HG03039 (cell line): ENCODE results near the gene GDI1.
A peak's percentile ranks its signal among the peaks of the same experiment; 100 is the strongest.
"Not testable (repeated sequence)": the region's sequence is repeated elsewhere in the genome, so short reads cannot be mapped to it uniquely, and the experiment has no call there.

Experiments used
- ATAC-seq: cut with Tn5 transposase; IDR thresholded peaks from one replicate; pipeline ENCODE4 v1.9.1; 2021; ENCODE audit warnings: mild to moderate bottlenecking, moderate library complexity; ENCODE audit not compliant: unreplicated experiment

The GDI1 gene

DNA sequence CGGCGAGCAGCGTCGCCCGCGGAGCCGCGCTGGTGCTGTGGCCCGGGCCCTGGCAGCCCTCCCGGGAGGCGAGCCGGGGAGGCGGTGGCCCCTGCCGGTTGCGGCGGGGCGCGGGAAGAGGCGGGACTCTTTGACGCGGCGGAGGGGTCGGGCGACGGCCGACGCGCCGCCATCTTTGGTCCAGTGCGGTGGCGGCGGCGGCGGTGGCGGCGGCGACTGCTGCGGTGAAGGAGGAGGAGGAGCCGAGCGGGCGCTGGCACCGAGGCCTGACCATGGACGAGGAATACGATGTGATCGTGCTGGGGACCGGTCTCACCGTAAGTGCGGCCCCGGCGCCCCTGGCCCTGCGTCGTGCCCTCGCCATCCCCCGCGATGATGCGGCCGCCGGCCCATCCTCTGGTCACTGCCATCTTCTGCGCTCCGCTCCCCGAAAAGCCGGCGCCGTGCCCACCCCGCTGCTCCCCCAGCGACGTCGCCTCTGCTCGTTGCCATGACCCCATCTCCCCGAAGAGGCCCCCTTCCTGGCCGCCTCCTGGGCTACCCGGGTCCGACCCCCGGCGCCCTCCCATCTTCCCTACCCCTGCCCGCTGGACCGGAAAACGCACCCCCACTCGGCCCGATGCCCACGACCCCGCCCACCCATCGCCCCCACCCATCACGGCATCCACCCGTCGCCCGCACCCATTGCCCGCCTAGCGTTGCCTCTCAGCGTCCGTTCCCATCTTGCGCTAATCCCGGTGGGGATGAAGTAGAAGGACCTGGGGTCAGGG lies at the start of gene GDI1:
Gene GDI1 (plus strand): TSS at position 172 of the 770 bp plus-strand sequence. CDS start 101 bp downstream, at position 273.
- peak; percentile 40 for ATAC-seq

DNA sequence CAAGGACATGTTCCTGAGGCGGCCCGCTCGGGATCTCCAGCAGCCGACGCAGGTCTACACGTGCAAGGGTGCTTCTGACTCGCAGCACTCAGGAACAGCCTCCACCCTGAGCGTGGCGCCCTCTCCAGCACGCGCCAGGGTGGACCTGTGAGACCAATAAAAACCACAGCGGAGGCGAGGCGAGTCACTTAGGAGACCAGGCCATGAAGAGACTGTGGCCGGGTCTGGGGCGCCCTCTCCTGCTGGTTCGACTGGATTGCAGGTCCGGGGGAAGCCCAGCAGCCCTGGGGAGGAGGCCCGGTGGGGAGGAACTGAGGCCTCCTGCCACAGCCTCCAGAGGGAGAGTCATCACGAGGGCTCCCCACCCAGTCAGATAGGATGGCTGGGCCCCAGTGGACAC lies 48.9 kb upstream of the GDI1 start:
- not testable (repeated sequence) for ATAC-seq

DNA sequence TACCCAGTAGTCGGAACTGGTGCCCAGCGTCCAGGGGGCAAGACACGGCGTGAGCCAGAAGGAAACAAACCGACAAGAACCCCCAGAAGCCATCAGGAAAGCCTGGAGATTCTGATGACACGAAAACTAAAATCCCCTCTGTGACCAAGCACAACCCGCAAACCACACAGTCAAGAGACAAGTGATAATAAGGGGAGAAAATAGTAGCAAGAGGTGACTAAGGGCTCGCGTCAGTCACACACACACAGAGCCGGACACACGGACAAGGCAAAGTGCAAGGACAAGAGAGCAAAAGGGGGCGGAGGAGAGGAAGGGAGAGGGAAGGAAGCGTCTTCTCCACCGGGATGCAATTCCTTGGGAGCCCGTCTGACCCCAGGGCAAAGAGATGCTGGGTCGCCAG lies 48.3 kb upstream of the GDI1 start:
- ATAC-seq = not testable (repeated sequence)

DNA sequence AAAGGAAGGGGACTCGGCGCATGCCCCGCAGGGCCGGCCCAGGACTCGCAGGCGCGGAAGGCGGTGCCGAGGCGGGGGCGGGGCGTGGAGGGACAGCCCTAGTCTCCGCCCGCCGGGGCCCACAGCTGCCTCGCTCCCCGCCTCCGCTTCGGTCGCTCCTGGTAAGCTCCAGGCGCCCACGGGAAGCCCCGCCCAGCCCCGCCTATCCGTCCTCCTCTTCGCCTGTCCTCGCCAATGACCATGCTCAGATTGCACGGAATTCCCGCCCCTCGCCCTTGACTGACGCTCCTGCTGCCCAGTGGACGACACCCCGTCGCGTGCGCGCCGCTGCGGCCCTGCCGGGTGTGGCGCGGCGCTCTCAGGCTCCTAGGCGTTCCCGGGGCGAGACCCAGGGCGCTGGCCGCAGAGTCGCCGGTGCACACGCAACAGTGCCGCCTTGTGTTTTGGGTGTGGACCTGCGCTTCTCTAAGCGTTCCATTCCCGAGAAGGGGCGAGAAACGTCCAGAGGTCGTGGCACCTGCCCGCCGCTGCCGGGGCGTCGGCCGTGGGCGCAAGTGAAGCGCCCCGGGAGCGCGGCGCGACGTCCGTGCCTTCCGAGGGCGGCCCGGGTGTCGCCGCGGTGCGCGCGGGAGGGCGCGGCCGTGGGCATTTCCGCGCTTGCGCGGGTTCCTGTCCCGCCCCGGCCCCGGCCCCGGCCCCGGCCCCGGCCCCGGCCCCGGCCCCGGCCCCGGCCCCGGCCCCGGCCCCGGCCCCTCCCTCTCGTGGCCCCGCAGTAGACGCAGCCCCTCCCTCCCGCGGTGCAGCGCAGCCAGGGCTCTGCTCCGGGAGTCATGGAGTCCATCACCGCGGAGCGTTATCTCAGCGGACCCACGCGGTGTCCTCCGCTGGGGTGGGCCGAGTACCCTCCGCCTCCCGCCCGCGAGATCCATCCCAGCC lies 46.9 kb upstream of the GDI1 start:
- peak; percentile 68 for ATAC-seq

DNA sequence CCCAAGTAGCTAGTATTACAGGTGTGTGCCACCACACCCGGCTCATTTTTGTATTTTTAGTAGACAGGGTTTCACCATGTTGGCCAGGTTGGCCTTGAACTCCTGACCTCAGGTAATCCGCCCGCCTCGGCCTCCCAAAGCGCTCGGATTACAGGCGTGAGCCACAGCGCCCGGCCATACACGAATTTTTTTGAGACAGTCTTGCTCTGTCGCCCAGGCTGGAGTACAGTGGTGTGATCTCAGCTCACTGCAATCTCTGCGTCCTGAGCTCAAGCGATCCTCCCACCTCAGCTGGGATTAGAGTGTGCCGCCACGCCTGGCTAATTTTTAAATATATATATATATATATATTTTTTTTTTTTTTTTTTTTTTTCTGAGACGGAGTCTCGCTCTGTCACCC lies 40.6 kb upstream of the GDI1 start:
- not testable (repeated sequence) for ATAC-seq

DNA sequence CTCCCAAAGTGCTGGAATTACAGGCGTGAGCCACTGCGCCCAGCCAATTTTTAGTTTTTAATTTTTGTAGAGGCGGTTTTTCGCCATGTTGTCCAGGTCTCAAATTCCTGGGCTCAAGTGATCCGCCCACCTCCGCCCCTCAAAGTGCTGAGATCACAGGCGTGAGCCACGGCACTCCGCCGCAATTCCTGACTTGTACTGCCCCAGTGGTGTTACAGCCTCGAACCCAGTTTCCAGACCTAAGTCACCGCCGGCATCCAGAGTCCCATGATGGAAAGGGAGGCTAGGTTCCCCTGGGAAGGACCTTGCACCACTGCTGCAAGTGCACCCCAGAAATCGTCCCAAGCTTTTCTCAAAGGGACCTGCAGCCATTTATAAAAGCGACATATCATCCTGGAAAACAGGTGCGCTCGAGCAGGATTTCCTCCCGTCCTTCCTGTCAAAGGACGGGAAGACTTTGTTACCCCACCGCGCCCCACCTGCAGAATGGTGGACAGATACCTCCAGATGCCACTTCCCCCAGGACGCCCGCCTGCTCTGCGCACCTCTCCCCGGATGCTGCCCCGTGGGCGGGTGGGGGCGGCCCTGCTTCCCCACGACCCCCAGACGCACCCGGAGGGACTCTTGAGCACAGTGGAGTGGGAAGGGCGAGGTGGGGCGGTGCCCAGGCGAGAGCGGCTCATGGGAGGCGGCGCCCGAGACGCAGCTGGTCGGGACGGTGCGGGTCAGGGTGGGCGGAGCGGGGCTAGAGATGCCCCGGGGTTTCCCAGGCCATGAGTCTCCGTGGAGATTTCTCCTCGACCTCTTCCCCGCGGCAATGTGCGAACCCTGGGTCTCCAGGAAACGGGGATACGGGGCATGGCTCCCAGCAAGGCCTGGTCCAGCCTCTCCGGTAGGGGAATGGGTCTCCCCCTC lies 39.7 kb upstream of the GDI1 start:
- ATAC-seq = peak; percentile 49

DNA sequence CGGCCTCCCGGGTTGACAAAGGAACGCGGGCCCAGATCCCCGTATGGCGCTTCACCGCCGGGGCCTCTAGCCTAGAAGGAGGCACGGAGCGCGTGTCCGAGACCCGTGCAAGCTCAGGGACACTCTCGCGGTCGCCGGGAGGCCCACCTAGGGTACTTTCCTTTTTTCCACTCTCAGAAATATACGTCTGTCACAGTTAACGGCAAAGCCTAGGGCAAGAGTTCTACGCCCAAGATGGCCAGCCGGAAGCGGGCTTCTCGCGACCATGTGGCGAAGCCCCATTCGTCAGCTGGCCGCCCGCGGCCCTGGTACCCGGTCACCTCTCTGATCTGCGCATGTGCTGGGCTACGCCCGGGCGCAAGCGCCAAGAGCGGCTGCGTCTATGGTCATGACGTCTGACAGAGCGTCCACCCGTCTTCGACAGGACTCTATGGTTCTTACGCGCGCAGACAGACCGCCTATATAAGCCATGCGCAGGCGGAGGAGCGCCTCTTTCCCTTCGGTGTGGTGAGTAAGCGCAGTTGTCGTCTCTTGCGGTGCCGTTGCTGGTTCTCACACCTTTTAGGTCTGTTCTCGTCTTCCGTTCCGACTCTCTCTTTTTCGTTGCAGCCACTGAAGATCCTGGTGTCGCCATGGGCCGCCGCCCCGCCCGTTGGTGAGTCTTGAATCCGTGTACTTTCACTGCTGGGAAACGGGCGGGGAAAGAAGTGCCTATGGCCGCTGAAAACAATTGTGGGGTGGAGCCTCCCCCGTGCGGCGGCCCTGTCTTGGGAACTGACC lies 38.9 kb upstream of the GDI1 start, which contains the start of gene RPL10:
Gene RPL10 (plus strand): TSS at position 490 of the 780 bp plus-strand sequence. CDS start 143 bp downstream, at position 633.
- peak; percentile 78 for ATAC-seq

DNA sequence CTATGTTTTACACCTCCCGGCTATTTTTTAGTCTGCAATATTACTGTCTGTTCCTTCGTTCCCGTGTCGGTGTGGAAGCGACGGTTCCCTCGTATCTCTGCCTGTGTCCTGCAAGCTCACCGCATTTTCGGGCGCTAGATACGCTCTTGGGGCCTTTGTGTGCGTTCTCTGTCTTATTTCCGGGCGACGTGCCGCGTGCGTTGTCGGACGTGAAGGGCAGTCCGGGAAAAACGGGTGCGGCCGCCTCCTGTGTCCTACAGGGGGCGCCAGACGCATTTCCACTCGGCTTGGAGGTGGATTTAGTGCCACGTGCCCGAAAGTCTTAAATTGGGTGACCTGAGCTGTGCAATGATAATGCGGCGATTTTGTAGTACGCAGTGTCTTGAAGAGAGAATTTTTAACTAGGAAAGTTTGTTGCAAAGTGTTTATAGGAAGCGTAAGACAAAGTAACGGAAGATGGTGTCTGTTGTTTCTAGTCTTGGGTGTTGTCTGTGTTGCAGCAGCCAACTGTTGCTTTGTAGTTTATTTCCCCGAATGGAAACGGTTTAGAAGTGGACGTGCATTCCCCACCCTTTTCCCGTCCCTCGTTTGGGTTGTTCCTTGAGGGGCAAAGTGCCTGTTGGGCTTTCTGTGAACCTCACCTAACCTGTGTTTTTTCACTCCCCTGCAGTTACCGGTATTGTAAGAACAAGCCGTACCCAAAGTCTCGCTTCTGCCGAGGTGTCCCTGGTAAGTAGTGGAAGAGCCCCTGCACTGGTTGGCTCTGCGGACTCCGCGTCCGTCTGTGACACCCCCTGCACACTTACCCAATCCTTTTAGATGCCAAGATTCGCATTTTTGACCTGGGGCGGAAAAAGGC lies 38.1 kb upstream of the GDI1 start:
- no peak for ATAC-seq

DNA sequence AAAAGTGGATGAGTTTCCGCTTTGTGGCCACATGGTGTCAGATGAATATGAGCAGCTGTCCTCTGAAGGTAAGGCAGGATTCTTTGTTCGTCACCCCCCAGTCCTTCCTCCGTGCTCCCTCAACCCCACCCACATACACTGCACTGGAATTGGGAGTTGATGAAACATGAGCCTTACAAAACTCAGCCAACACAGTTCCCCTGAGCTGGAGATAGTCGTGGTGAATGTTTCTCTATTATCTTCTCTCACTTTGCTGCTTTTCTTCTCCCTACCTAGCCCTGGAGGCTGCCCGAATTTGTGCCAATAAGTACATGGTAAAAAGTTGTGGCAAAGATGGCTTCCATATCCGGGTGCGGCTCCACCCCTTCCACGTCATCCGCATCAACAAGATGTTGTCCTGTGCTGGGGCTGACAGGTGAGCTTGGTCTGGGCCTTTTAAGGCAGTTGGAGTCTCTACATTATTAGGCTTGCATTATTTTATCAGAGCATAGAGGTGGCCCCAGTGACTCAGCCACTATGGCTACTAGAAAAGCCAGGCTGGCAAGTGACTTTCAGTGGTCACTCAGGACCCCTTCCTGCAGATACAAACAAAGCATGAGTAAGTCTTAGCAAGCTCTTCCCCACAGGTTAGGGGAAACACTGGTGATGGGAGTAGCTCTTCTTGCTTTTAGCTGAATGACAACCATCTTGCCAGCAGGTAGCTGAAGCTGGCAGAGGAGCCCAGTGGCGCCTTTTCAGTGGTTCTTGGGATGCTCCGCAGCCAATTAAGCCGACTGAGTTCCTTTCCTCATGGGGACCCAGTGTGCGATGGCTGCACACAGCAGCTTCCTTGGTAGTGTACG lies 37.2 kb upstream of the GDI1 start:
- ATAC-seq = no peak

DNA sequence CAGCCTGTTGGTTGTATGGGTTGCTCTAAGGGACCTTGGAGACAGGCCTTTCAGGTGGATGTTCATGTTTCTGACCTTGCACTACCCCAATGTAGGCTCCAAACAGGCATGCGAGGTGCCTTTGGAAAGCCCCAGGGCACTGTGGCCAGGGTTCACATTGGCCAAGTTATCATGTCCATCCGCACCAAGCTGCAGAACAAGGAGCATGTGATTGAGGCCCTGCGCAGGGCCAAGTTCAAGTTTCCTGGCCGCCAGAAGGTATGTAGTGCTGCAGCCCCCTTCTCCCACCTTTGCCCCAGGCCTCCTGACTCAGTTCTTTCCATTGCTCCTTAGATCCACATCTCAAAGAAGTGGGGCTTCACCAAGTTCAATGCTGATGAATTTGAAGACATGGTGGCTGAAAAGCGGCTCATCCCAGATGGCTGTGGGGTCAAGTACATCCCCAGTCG lies 36.6 kb upstream of the GDI1 start:
- ATAC-seq = not testable (repeated sequence)

DNA sequence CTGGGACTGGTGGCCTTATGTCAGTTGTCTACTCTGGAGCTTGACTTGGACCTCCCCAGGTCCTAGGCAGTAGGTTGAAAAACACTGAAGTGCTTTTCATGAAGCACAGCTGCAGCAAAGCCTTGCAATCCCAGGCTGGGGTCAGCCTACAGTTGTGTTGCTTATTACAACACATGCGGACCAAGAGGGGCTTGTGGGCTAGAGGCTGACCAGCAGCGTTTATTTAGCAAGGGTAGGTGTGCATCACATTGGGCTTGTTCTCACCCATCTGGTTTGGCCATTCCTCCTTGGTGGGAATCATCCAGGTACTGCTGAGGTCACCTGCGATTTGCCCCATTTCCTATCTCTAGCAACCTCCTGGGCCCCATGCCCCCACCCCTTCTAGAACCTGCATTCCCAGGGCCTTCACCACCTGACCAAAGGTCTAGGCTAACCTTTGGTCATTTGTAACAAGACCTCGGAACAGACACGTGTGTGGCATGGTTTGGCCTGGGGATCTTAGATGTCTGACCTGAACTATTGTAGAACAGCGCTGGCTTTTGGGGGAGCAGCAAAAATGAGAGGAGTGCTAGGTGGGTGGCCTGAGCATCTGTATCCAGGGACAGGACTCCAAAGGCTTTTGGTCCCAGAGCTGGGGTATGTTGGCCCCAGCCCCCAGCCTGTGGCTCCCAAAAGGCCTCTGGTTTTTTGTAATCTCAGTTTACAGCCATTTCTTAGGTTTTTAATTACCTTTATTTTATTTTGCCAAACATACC lies 35.7 kb upstream of the GDI1 start:
- ATAC-seq = no peak

DNA sequence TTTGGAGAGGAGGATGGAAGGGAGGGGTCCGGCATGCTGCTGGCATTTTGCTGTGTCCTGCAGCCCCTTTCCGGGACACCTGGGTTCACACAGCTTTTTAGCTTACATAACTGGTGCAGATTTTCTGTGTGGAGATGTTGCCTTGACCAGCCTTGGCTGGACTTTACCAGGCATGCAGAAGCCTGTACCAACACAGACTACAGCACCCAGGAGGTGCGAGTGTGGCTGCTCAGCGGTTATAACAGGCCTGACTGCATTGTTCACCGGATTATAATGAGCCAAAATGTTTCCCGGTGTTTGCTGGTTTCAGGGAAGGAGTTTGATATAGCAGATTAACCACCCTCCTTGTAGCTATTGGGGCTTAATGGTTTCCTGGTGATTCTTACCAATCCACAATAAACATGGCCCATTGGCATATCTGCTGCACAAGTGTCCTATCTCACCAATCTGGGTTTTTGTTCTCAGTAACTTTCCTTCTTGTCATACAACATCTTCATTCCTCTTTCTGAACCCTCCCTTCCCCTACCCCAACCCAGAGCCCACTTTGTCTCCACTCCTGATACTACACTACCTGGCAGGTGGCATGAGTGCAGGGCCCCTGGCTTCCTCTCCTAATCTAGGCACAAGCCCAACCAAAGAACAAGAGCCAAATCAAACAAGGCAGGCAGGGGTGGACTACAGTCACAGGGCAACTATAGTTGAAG lies 34.9 kb upstream of the GDI1 start:
- no peak for ATAC-seq

DNA sequence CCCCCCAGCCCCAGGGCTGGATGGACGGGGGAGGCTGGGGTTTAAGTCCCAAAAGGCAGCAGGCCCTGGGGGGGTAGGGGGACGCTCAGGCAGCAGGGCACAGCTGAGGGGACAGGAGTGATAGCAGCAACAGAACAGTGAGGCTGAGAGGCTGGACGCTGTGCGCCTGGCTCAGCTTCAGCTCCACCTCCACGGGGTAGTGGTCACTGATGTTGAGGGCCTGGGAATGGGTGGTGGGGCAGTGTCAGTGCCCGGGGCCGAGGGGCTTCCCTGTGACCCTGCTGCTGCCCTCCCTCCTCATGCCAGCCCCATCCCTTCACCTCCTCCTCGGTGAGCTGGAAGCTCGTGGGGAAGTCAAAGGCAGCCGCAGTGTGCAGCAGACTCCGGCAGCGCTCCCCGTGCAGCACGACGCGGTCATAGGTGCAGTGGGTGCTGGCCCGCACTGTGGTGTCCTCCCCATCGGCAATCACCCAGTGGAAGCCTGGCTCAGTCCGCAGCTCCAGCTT lies 34.3 kb upstream of the GDI1 start:
- ATAC-seq = no peak

DNA sequence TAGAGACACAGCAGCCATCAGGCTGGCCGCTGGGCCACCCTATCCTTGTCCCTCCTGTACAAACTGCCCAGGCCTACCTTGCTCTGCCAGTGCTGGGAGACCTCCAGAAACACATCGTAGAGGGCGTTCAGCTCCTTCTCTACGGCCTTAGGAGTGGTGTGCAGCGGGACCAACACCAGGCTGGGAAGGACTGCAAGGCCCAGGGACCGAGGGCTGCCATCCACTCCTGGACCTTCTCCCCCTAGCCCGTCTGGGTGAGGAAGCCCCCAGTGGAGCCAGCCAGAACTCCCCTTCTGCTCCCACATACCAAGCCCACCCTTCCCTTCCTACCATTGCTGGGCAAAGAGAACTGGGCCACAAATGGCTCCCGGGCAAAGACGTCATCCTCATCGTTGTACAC lies 33.8 kb upstream of the GDI1 start:
- no peak for ATAC-seq

DNA sequence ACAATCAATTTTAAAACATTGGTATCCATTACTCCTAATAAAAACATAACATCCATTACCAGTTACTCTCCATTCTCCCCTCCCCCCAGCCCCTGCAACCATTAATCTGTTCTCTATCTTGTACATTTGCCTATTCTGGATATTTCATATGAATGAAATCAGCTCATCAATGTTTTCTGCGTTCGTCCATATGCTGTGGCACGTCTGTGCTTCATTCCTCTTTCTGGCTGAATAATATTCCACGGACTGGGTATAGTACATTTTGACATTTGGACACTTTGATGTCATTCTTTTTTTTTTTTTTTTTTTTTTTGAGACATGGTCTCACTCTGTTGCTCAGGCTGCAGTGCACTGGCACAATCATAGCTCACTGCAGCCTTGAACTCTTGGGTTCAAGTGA lies 33.1 kb upstream of the GDI1 start:
- no peak for ATAC-seq

DNA sequence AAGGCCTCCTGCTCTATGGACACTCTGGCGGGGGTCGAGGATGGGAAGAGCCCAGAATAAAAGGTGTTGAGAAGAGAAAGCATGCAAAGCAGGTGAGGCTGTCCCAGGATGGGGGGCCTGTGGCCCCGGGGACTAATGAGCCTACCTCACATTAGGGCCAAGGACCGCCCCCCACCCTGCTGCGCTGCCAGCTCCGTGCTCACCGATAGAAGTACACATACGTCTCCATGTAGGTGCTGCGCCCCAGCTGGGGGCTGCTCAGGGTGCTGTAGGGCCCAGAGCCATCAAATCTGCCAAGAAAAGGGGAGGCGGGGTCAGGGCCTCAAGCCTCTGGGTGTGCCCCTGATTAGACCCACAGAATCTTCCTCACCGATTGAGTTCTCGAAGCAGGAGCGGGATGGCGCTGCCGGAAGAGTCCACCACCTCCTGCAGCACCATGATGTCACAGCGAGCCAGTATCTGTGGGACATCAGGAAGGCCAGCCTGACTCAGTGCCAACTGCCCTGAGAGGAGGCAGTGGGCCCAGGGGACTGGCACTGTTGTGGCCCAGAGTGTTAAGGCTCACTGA lies 32.2 kb upstream of the GDI1 start:
- ATAC-seq = no peak
